ENCODE measurements around the gene ABCA5.
"Not testable (repeated sequence)": the region's sequence is repeated elsewhere in the genome, so short reads cannot be mapped to it uniquely, and the experiment has no call there.

ABCA5 gene

DNA sequence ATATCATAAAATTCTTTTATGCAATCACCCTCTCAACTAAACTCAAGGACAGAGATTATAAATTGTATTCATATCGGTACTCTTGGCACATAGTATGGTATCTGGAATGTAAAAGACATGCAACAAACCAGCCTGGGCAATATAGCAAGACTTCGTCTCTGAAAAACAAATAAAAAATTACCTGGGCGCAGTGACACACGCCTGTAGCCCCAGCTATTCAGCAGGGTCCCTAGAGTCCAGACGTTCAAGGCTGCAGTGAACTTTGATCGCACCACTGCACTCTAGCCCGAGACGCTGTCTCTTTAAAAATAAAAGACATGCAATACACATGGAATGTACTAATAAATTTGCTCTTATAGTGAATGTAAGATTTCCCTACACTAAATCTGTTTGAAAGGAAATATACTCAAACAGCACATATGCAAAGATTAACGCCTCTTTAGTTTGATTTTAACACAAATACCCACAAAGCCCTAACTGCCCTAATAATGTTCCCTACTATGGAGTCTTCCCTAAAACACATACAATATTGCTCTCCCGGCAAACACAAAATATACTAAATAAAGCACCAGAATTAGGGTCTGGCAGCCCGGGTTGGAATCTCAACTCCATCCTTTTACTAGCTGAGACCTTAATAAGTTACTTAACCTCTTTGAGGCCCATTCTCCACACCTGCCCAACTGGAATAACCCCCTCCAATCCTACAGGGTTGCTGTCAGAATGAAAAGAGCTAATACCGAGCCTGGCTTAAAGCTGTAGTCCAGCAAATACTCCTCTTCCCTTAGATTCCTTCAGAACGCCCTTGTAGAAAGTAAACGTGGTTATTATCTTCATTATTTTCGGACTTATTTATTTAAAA is 1.2 kb downstream of the ABCA5 start:
- DNase-seq: no peak

DNA sequence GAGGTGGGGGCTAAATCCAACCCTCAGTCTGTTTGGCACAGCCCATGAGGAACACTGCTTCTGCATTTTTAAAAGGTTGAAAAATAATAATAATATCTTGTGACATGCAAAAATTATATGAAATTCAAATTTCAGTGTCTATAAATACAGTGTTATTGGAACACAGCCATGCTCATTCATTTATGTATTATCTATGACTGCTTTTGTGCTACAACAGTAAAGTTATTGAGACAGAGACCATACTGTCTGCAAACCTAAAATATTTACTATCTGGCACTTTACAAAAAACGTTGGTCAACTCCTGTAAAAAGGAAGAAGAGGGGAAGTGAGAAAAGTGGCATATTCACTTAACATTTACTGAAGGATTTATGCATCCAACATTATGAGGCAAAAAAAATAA is 3.1 kb downstream of the ABCA5 start:
- no peak for DNase-seq

DNA sequence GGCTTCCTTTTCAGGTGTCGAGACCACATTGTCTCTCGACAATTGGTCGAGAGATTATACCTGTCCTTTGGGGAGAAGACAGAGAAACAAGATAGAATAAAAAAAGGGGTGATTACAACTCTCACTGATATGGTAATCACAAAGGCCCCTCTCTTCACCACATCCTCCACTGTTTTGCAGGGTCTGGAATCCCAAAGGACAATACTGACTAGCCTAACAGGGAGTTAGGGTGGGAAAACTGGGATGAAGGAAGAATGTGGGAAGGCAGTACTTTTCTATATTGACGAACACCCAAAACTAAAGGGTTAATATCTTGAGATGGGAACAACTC is 6.1 kb downstream of the ABCA5 start:
- DNase-seq: no peak

DNA sequence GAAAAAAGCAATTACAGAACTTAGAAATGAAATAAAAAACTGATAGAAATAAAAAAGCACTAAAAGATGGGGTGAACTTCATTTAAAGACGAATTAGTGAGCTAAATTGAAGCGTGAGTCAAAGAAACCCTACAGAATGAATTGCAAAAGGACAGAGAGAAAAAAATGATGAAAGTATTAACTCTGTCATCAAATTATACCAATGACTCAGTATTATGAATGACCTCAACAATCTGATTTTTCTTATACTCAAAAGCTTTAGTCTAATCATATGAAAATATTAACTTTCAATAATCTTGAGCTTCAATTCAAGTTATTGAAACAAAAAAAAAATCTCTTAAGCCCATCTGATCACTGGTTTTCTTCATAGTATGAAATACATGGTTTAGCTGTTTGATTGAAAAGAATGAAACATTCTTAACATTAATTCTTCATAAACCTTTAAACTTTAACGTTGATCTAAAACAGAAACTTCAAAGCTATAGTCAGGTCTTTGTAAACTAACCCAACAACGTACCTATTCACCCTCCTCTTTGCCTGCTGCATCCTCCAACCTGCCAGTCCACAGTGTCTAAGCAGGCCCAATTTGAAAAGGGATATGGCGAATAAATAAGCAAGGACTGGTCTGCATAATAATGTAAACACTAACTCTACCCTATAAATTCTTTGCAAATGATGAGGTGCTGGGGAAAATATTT is 6.6 kb downstream of the ABCA5 start:
- DNase-seq: no peak

DNA sequence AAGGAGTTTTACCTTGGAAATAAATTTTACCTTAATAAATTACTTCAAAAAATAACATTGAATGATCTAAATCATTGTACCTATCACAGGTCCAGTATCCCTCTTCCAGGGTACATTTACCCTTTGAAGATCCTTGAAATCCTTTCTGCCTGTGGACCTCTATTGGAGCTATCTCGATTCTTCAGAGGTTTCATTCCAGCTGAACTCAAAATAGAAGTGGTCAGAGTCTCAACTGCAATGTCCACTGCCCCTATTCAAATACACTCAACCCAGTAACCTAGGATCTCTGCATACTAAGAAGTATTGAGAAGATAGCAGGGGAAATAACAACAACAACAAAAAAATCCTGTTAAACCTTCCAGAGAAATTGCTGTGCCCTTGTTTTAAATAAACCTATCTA is 9.3 kb downstream of the ABCA5 start:
- no peak for DNase-seq

DNA sequence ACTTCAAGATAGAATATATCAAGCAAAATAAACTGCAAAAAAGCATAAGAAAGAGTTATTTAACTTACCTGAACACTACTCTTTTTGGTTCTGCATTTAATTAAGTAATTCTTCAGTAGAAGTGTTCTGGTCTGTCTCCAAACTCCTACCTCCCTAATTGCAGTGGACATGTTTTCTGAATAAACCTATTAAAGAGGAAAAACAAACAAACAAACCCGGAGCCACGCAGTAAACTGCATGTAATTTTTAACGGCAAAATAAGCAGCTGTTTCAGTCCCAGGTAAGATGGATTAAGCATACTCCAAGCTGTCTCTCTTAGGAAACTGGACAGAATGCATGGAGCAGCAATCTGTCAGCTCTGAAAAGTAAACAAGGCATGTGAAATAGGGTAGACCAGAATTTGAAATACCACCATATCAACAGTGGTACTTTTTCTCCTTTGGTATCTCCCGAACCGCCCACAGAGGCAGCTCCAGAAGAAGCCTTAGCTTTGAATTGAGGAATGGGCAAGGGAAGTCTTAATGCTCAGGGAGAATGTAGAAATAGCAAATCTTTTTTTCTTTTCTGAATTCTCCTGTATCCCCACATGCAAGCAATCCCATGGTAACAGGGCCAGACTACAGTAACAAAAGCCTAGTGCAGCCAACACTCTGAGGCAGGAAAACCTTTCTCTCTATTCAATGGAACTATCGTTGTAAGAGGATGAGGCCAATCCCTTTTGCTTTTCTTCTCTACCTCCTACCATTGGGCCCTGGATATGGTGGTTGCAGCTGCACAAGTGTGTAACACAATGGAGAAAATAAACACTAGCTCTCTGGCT is 12.5 kb downstream of the ABCA5 start:
- DNase-seq: no peak

DNA sequence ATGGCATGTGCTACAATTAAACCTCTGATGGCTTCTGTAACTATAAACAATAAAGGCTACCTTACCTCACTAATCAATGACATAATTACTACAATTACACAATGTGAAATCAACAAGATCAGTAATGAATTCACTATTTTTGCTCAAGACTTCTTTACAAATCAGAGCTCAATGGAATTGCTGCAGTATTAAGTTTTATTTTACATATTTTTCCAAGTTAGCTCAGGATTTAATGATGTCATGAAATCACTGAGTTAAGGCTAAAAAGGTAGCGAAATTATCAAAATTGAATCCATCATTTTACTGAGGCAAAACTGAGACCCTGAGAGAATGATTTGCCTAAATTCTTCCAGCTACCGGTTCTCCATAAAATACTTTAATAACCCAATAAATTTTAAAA is 21.8 kb downstream of the ABCA5 start:
- no peak for DNase-seq

DNA sequence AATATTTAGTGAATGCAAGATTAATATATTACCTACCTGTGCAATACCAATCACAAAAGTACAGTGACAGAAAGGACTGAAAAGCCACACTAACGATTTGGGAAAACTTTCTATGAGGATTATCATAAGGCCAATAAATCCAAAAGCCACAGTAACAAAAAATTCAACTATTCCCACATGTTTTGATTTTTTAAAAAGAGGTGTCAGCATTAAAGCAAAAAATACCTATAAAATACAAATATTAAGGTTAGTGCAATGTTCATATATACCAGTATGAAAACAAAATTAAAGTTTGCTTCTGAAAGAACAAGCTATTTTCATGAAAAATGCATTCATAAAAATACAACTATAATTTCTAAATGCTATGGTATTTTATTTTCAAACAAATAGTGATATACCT is 24.3 kb downstream of the ABCA5 start:
- no peak for DNase-seq

DNA sequence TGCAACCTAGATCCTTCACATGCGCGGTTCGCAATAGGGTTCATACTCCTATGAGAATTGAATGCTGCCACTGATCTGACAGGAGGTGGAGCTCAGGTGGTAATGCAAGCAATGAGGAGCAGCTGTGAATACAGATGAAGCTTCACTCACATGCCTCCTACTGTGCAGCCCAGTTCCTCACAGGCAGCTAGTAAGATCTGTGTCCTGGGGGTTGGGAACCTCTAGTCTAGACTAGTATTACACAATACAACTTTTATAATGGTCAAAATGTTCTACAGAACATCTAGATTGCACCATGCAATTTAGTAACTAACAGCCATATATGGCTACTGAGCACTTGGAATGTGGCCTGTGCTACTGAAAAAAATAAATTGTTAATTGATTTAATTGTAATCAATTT is 26.7 kb downstream of the ABCA5 start:
- DNase-seq: no peak

DNA sequence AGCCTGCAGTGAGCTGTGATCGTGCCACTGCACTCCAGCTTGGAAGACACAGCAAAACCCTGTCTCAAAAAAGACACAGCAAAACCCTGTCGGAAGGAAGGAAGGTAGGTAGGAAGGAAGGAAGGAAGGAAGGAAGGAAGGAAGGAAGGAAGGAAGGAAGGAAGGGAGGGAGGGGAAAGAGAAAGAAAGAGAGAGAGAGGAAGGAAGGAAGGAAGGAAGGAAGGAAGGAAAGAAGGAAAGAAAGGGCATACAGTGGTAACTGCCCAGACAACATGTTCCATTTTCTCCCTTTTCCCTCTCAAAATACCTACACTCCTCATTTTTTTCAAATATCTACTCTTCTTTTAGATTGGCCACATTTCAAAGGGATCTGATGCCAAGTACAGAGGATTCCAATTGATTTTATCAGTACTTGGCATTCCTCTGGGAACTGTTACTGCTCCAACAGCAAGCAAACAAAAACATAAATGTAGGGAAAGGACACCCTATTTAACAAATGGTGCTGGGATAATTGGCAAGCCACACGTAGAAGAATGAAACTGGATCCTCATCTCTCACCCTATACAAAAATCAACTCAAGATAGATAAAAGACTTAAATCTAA is 28.7 kb downstream of the ABCA5 start:
- not testable (repeated sequence) for DNase-seq

DNA sequence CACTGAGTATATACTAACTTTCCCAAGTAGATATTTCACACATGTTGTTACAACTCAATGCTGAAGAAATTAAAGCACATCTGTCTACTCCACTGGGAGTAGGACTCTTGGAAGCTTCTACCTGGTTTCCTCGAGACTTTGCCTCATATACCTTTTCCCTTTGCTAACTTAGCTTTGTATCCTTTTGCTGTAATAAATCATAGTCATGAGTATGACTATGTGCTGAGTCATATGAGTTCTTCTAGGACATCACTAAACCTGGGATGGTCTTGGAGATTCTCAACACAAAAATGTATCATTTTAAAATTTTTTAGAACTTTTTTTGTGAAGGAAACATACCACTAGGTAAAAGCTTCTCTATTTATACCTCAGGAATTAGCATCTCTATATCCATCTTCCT is 39.8 kb downstream of the ABCA5 start:
- no peak for DNase-seq

DNA sequence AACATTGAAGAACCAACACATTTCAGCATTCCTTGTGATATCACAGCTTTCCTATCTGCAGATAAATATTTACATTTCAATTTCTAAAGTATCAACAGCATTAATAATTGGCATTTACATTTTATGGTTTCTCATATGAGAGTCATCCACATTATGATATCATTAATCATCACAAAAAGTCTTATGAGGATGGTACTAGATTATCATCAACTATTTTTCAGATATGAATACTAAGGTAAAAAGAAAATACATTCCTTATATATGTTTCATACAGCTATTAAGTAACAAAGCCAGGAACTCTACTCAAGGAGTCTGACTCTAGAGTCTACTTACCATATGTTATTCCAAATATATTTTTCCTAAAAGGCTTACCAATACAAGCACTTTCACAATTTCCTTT is 40.7 kb downstream of the ABCA5 start:
- DNase-seq: no peak

DNA sequence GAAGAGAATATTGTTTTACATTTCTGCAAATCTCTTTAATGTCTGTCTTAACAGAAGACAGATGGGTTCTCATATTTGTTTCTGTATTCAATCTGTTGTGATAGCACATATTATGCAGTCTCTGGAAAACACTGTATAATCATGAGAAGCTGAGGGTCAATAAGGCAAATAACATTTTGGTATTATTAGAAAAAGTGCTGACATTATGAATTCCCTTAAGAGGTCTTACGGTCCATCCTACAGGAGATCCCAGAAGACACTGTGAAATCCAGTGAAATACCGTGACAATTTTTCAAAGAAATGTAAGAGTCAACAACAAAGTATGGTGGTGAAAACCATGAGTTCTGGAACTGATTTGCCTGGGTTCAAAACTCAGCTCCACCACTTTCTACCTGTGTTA is 42.3 kb downstream of the ABCA5 start:
- DNase-seq: no peak

DNA sequence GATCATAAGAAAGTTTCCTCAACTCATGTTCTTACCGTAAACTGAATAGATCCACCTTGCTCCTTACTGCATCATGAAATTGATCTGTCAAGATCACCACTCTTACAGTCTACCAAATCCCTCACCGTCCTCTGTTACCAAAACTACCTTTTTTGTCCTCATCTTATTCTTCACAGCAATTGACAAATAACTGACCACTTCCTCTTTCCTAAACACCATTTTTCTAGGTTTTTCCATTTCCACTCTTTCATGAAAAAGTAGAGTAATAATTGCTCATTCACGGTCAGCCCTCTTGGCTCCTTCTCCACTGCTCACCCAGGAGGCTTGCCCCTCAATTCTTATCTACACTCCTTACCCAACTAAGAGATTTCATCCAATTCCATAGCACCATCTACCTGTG is 44.9 kb downstream of the ABCA5 start:
- DNase-seq: no peak

DNA sequence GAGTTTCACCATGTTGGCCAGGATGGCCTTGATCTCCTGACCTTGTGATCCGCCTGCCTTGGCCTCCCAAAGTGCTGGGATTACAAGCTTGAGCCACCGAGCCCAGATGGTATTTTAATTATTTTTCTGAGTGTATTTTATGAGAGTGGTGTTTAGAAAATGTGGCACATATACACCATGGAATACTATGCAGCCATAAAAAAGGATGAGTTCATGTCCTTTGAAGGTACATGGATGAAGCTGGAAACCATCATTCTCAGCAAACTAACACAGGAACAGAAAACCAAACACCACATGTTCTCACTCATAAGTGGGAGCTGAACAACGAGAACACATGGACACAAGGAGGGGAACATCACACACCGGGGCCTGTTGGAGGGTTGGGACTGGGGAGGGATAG is 50.7 kb downstream of the ABCA5 start:
- DNase-seq: not testable (repeated sequence)

DNA sequence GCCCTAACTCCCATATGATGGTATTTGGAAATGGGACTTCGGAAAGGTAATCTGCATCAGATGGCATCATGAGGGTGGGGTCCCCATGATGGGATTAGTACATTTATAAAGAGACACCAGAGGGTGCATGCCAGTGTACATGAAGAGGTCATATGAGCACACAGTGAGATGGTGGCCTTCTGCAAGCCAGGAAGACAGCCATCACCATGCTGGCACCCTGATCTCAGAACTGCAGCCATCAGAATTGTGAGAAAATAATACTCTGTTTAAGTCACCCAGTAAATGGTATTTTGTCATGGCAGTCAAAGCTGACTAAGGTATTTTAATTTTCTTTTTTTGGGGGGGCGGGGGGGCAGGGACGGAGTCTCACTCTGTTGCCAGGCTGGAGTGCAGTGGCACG is 51.2 kb downstream of the ABCA5 start:
- no peak for DNase-seq

DNA sequence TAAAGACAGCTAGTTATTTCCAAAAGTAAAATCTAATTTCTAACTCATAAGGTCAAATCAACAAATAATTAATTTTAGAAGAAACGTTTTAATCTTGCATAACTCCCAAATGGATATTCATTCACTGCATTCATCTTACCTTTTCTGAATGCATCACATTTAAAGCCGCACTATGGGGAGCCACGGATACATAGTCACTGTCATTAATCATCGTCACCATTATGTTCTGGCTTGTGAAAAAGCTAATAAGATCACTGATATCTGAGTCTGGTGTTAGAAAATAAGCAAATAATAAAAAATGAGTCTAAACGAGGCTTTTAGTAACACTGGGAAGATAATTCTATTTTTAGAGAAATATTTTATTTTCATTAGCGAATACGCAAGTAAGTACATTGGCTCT is 55.9 kb downstream of the ABCA5 start:
- no peak for DNase-seq

DNA sequence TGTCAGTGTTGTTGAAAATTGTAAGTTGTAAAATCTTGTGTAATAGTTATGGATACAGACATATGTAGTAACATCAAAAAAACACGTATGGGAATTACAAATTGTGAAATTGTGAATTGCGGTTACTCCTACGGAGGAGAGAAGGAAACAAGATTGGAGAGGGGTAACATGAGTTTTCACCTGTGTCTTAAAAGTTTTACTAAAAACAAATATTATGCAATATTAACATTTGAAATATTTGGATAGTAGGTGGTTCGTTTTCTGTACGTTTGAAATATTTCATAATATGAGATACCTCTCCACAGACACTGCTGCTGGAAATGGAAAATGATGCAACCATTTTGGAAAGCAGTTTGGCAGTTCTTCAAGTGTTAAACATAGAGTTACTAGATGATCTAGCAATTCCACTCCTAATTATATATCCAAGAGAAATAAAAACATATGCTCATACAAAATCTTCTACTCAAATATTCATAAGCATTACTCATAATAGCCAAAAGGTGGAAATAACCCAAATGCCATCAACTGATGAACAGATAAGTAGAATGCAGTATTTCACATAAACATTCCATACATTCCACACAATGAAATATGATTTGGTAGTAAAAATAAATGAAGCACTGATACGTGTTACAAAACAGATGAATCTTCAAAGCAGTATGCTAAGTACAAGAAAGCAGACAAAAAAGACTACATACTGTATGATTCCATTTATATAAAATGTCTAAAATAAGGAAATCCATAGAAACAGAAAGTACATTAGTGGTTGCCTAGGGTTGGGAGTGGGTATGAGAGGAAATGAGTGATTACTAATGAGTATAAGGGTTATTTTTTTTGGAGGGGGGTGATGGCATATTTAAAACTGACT is 57.6 kb downstream of the ABCA5 start:
- no peak for DNase-seq

DNA sequence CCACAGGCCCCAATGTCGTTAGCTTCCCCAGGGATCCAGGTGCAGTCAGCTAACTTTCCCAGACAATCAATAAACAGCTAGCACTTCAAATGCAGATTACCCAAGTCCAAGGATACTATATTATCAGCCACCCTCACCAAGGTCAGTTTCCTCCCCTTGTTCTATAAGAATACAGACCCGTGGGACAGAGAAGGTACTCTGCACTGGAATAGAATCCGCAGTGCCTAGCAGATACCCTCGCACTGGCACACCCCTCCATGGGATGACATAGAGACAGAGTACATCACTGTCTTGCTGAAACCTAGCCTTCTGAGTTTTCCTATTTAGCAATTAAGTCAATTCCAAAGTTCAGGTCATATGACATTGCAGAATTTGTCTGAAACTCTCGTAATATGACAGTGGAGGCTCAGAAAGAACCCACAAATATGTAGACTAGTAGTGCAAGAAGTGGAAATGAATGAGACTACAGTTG is 58.4 kb downstream of the ABCA5 start:
- no peak for DNase-seq

DNA sequence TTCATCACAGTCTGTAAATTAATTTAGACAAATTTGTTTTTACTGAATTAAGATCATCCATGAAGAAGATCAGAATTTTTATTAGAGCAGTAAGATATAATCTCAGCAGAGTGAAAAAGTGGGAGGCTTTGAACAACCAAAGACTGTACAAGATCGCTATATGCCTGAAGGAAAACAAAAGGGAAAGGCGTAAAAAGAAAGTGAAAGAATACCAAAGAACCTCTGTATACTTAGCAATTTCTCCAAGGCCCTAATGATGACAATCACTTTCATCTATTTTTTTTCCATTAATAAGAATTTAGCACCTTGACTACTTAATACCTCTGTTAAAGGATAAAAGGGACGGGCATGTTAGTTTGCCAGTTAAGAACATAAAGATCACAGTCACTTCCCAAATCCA is 59.7 kb downstream of the ABCA5 start:
- no peak for DNase-seq

DNA sequence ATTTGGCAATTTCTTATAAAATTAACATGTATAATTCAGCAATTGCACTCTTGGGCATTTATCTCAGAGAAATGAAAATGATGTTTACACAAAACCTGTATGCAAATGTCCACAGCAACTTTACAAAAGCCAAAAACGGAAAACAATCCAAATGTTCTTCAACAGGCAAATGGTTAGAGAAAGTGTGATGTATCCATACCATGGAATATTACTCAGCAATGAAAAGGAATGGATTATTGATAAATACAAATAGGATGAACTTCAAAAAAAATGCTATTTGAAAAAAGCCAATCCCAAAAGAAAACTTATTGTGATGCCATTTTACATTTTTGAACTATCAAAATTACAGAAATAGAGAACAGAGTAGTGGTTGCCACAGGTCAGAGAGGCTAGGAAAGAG is 61.1 kb downstream of the ABCA5 start:
- DNase-seq: no peak

DNA sequence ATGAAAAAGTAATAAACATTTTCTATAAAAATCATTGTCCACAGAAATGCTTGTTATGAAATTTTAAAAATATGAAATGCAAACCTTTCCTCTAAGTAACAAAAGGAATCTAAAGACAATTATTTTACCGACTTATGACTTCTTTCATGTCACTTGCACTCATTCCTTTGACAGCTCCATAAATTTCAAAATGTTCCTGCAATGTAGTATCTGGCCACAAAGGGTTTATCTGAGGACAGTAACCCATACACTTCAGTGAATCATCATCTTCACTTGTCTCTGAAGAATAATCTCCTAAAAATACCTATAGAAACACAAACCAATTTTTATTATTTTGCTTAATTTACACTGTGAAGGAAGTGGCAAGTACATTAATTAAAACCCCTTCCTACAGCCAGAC is 72.7 kb downstream of the ABCA5 start:
- DNase-seq: no peak
